ENCODE measurements around the gene CA4.
"Not testable (repeated sequence)": the region's sequence is repeated elsewhere in the genome, so short reads cannot be mapped to it uniquely, and the experiment has no call there.

- TF ChIP-seq CTCF (IDR thresholded peaks at IDR 0.05; ENCODE audit: borderline replicate concordance, extremely low read depth, low read length, poor library complexity, severe bottlenecking); EZH2 (IDR thresholded peaks at IDR 0.05; ENCODE audit: borderline replicate concordance, low read depth, low read length, severe bottlenecking): not testable (repeated sequence)
Measured at GRCh38 chr17:60193032-60193431, 43.3 kb downstream of the CA4 start.

Data from DND-41 (cell line).